ENCODE results near the gene SPEN. TPM values are rescaled to one million over a fixed set of nuclear protein-coding genes. Genes with fewer than 3 reads are reported as not detected.

The SPEN gene
- total RNA-seq, 1 donor from 2014 or later: 39.4 TPM

- no peak for DNase-seq (ENCODE audit: low spot score)
- Mint-ChIP-seq H3K27me3 (ENCODE audit: low read depth) (no peaks in the 10 kb centered on the region), H3K4me3 (ENCODE audit: unreplicated experiment) (no peak overlapping the region), H3K9me3 (ENCODE audit: low read depth) (no peaks in the 10 kb centered on the region), H3K4me1 (ENCODE audit: low read depth) (peaks cover 18% of the 10 kb centered on the region), H3K36me3 (ENCODE audit: low read depth) (no peaks in the 10 kb centered on the region), H3K27ac (ENCODE audit: unreplicated experiment) (no peak overlapping the region)
- TF ChIP-seq CTCF (IDR thresholded peaks at IDR 0.05): no peak
Measured at GRCh38 chr1:15856888-15857287, 9.4 kb downstream of the SPEN start.

- Mint-ChIP-seq H3K4me3 (ENCODE audit: unreplicated experiment) (no peak overlapping the region), H3K4me1 (ENCODE audit: low read depth) (peaks cover 12% of the 10 kb centered on the region), H3K27ac (ENCODE audit: unreplicated experiment) (no peak overlapping the region), H3K27me3 (ENCODE audit: low read depth) (no peaks in the 10 kb centered on the region), H3K36me3 (ENCODE audit: low read depth) (no peaks in the 10 kb centered on the region), H3K9me3 (ENCODE audit: low read depth) (no peaks in the 10 kb centered on the region)
- no peak for TF ChIP-seq CTCF (IDR thresholded peaks at IDR 0.05)
- DNase-seq (ENCODE audit: low spot score): no peak
Measured at GRCh38 chr1:15858069-15858670, 10.7 kb downstream of the SPEN start.

- no peak overlapping the region for H3K4me3 Mint-ChIP-seq (ENCODE audit: unreplicated experiment)
- H3K27ac Mint-ChIP-seq (ENCODE audit: unreplicated experiment): no peak overlapping the region
- H3K4me1 Mint-ChIP-seq (ENCODE audit: low read depth): peaks cover 16% of the 10 kb centered on the region
- DNase-seq (ENCODE audit: low spot score): no peak
- no peaks in the 10 kb centered on the region for H3K36me3 Mint-ChIP-seq (ENCODE audit: low read depth)
- no peaks in the 10 kb centered on the region for H3K9me3 Mint-ChIP-seq (ENCODE audit: low read depth)
- no peak for TF ChIP-seq CTCF (IDR thresholded peaks at IDR 0.05)
- H3K27me3 Mint-ChIP-seq (ENCODE audit: low read depth): no peaks in the 10 kb centered on the region
Measured at GRCh38 chr1:15858672-15859372, 11.3 kb downstream of the SPEN start.

DNA sequence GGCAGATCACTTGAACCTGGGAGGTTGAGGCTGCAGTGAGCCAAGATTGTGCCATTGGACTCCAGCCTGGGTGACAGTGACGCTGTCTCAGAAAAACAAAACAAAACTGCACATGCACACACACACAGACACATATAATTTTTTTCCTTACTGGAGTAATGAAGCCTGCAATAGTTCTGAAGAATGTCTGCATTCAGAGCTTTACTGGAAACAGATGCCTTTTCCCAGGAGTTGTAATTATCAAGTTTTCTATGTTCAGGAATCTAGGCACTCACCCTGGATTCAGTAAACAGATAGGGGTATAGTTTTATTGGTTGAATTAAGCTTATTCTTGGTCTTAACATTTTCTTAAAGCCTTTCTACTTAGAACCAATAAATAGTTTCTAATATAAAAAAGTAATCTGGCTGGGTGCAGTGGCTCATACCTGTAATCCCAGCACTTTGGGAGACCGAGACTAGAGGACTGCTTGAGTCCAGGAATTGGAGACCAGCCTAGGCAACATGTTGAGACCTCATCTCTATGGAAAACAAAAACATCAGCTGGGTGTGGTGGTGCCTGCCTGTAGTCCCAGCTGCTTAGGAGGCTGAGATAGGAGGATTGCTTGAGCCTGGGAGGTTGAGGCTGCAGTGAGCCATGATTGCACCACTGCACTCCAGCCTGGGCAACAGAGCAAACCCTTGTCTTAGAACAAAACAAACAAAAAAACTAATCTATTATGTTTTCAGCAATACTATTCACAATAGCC, 15.8 kb downstream of the SPEN start:
- Mint-ChIP-seq H3K9me3 (ENCODE audit: low read depth) (no peaks in the 10 kb centered on the region), H3K4me1 (ENCODE audit: low read depth) (peaks cover 34% of the 10 kb centered on the region), H3K27ac (ENCODE audit: unreplicated experiment) (no peak overlapping the region), H3K27me3 (ENCODE audit: low read depth) (no peaks in the 10 kb centered on the region), H3K4me3 (ENCODE audit: unreplicated experiment) (no peak overlapping the region), H3K36me3 (ENCODE audit: low read depth) (no peaks in the 10 kb centered on the region)
- no peak for DNase-seq (ENCODE audit: low spot score)
- no peak for TF ChIP-seq CTCF (IDR thresholded peaks at IDR 0.05)

GRCh38 chr1:15866721-15867201, 19.3 kb downstream of the SPEN start:
- H3K36me3 Mint-ChIP-seq (ENCODE audit: low read depth): no peaks in the 10 kb centered on the region
- H3K27me3 Mint-ChIP-seq (ENCODE audit: low read depth): no peaks in the 10 kb centered on the region
- peaks cover 39% of the 10 kb centered on the region for H3K4me1 Mint-ChIP-seq (ENCODE audit: low read depth)
- TF ChIP-seq CTCF (IDR thresholded peaks at IDR 0.05): no peak
- no peaks in the 10 kb centered on the region for H3K9me3 Mint-ChIP-seq (ENCODE audit: low read depth)
- no peak overlapping the region for H3K4me3 Mint-ChIP-seq (ENCODE audit: unreplicated experiment)
- H3K27ac Mint-ChIP-seq (ENCODE audit: unreplicated experiment): peak overlapping the region; percentile 51
- no peak for DNase-seq (ENCODE audit: low spot score)

Data from chondrocyte (in vitro differentiated cells).